Mesenchymal stem cell (in vitro differentiated cells and primary cell): ENCODE data around the gene LIG1.

Experiments used
- DNase-seq: peaks from one replicate; pipeline ENCODE4 v3.0.0-alpha.2; 2013
- H2AFZ ChIP-seq: one replicate; pipeline ENCODE4 v1.6.1; 2013; ENCODE audit warnings: low read depth, mild to moderate bottlenecking, control low read depth, inconsistent platforms, low read length, moderate library complexity
- H2AK5ac ChIP-seq: 2 replicates; pipeline ENCODE4 v1.6.1; 2013; ENCODE audit warnings: low read length, moderate library complexity, mild to moderate bottlenecking, inconsistent platforms; ENCODE audit not compliant: severe bottlenecking
- H2BK120ac ChIP-seq: one replicate; pipeline ENCODE4 v1.6.1; 2013; ENCODE audit warnings: low read depth, mild to moderate bottlenecking, inconsistent platforms, low read length, moderate library complexity
- H2BK12ac ChIP-seq, 2 experiments: one replicate each; pipeline ENCODE4 v1.6.1; 2013; ENCODE audit warnings: inconsistent platforms in 2 of 2, low read length in 2 of 2, mild to moderate bottlenecking in 2 of 2, moderate library complexity in 2 of 2, control low read depth in 1 of 2
- H2BK15ac ChIP-seq: one replicate; pipeline ENCODE4 v1.6.1; 2013; ENCODE audit warnings: mild to moderate bottlenecking, low read depth, inconsistent platforms; ENCODE audit not compliant: poor library complexity, severe bottlenecking
- H2BK5ac ChIP-seq: 2 replicates; pipeline ENCODE4 v1.6.1; 2013; ENCODE audit warnings: low read depth, mild to moderate bottlenecking, low read length, control low read depth, inconsistent platforms; ENCODE audit not compliant: poor library complexity, severe bottlenecking
- H3K14ac ChIP-seq, 2 experiments: one replicate each; pipeline ENCODE4 v1.6.1; 2013; ENCODE audit warnings: inconsistent platforms in 2 of 2, low read length in 2 of 2, control low read depth in 1 of 2, mild to moderate bottlenecking in 1 of 2, moderate library complexity in 1 of 2
- H3K18ac ChIP-seq, 2 experiments: one replicate each; pipeline ENCODE4 v1.6.1; 2013; ENCODE audit warnings: inconsistent platforms in 2 of 2, low read length in 2 of 2, control low read depth in 1 of 2, low read depth in 1 of 2, mild to moderate bottlenecking in 1 of 2
- H3K23ac ChIP-seq, 2 experiments: one replicate each; pipeline ENCODE4 v1.6.1; 2013; ENCODE audit warnings: inconsistent platforms in 2 of 2, low read length in 2 of 2, mild to moderate bottlenecking in 2 of 2, moderate library complexity in 2 of 2, control low read depth in 1 of 2
- H3K27ac ChIP-seq: 2 replicates; pipeline ENCODE4 v1.5.1; 2013; ENCODE audit warnings: mild to moderate bottlenecking, moderate library complexity, low read length, control low read depth, inconsistent platforms; ENCODE audit not compliant: poor library complexity, severe bottlenecking
- H3K27me3 ChIP-seq, 2 experiments: 2 replicates each; pipeline versions ENCODE4 v1.6.1 to v1.7.0; 2013; ENCODE audit warnings: low read length in 2 of 2, mild to moderate bottlenecking in 2 of 2, moderate library complexity in 2 of 2, control low read depth in 1 of 2, inconsistent platforms in 1 of 2; ENCODE audit not compliant: control insufficient read depth in 1 of 2, insufficient read depth in 1 of 2
- H3K36me3 ChIP-seq, 2 experiments: 2 replicates each; pipeline versions ENCODE4 v1.6.1 to v1.7.0; 2013; ENCODE audit warnings: low read length in 2 of 2, control low read depth in 1 of 2, inconsistent platforms in 1 of 2, low read depth in 1 of 2, mild to moderate bottlenecking in 1 of 2; ENCODE audit not compliant: insufficient read depth in 2 of 2, control insufficient read depth in 1 of 2
- H3K4ac ChIP-seq, 2 experiments: one replicate each; pipeline ENCODE4 v1.6.1; 2013; ENCODE audit warnings: inconsistent platforms in 2 of 2, low read length in 2 of 2, mild to moderate bottlenecking in 2 of 2, moderate library complexity in 2 of 2, control low read depth in 1 of 2, low read depth in 1 of 2
- H3K4me1 ChIP-seq: 2 replicates; pipeline ENCODE4 v1.6.1; 2013; ENCODE audit warnings: low read depth, low read length, control low read depth; ENCODE audit not compliant: control insufficient read depth, insufficient read depth
- H3K4me2 ChIP-seq: 2 replicates; pipeline ENCODE4 v1.6.1; 2013; ENCODE audit warnings: low read length, mild to moderate bottlenecking, inconsistent platforms; ENCODE audit not compliant: poor library complexity, severe bottlenecking
- H3K4me3 ChIP-seq, 2 experiments: 2 replicates each; pipeline versions ENCODE4 v1.5.1 to v1.7.0; 2013; ENCODE audit warnings: low read length in 2 of 2, mild to moderate bottlenecking in 2 of 2, control low read depth in 1 of 2, low read depth in 1 of 2; ENCODE audit not compliant: insufficient read depth in 1 of 2
- H3K79me1 ChIP-seq: replicated peaks from 2 replicates; pipeline ENCODE4 v1.6.1; 2013; ENCODE audit warnings: mild to moderate bottlenecking, control low read depth, low read length, inconsistent platforms; ENCODE audit not compliant: poor library complexity, severe bottlenecking
- H3K9ac ChIP-seq: 2 replicates; pipeline ENCODE4 v1.7.0; 2013; ENCODE audit warnings: mild to moderate bottlenecking, low read length, moderate library complexity
- H3K9me3 ChIP-seq: 2 replicates; pipeline ENCODE4 v1.7.0; 2013; ENCODE audit warnings: mild to moderate bottlenecking, low read length; ENCODE audit not compliant: control insufficient read depth
- H4K8ac ChIP-seq: one replicate; pipeline ENCODE4 v1.6.1; 2013; ENCODE audit warnings: inconsistent platforms, mild to moderate bottlenecking, low read length, moderate library complexity
- H4K91ac ChIP-seq: one replicate; pipeline ENCODE4 v1.6.1; 2013; ENCODE audit warnings: mild to moderate bottlenecking, low read length, inconsistent platforms
- WGBS: methylation state at CpG from one replicate; pipeline ENCODE4 v1.1.7; 2013; ENCODE audit warnings: mixed read lengths; 5-methylcytosine and 5-hydroxymethylcytosine counted together

LIG1 gene

DNA sequence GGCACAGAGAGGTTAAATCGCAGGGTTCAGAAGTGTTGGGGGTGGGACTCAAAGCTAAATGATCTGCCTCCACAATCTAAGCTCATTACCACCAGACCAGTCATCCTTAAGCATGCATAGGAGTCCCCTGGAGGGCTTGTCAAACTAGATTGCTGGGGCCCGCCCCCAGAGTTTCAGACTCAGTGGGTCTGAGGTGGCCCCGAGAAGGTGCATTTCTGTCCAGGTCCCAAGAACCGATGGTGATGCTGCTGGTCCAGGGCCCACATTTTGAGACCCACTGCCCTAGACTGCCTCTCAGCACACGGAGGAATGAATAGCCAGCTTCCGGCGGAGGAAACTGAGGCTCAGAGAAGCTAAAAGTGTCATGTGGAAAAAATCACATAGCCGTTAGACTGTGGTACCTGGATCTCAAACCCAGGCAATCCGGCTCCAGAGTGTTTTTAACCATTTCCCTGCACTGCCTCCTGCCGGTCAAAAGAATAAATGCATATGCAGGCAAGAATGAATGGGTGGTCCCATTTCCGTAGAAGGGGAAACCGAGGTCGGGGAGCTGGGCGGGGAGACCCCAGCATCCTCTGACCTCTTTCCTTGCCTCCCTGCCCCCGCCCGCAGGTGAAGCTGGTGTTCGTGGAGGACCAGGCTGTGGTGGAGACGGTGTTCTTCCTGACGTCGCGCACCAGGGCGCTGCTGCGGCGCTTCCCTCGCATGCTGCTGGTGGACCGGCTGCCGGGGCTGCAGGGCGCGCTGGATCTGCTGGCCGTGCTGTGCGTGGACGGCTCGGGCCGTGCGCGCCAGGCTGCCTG, 24.1 kb upstream of the LIG1 start:
- H2BK5ac ChIP-seq, result no peak overlapping the region
- no peak overlapping the region for H2BK120ac ChIP-seq
- H3K4ac ChIP-seq, result no peak overlapping the region
- no peak overlapping the region for H4K8ac ChIP-seq
- H3K4me3 ChIP-seq, result no peak overlapping the region
- no peak overlapping the region for H3K18ac ChIP-seq
- no peaks in the 10 kb centered on the region for H3K4me1 ChIP-seq
- H3K27ac ChIP-seq, result no peak overlapping the region
- H2BK15ac ChIP-seq, result no peak overlapping the region
- no peak for DNase-seq
- peaks cover 5% of the 10 kb centered on the region for H3K79me1 ChIP-seq
- H3K23ac ChIP-seq, result no peak overlapping the region
- WGBS, result 90% methylated on average over 36 of the region's 36 CpGs
- no peak overlapping the region for H2AK5ac ChIP-seq
- no peak overlapping the region for H2AFZ ChIP-seq
- no peak overlapping the region for H3K4me2 ChIP-seq
- H3K14ac ChIP-seq, result no peak overlapping the region
- H3K27me3 ChIP-seq, result no peaks in the 10 kb centered on the region
- H3K36me3 ChIP-seq, result peaks cover 5 to 21% of the 10 kb centered on the region in 2 experiments
- no peak overlapping the region for H2BK12ac ChIP-seq
- H3K9ac ChIP-seq, result no peak overlapping the region
- no peaks in the 10 kb centered on the region for H3K9me3 ChIP-seq
- no peak overlapping the region for H4K91ac ChIP-seq

DNA sequence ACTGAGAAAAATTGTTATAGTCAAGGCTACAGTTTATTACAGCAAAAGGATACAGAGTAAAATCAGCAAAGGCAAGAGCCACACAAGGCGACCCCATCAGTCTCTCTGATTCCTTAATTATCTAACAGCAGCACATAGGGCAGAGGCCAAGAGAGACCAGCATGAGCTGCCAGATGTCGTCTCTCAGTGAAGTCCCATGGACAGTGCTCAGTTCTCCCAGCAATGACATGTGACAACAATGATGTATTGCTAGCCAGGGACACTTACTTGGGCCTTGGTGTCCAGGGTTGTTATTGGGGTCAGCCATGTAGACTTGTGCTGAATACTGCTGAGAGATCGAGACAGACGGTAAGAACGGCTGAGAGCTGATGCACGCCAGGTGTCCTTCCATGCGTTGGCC, 22.6 kb upstream of the LIG1 start:
- no peak overlapping the region for H2AK5ac ChIP-seq
- H2BK15ac ChIP-seq, result no peak overlapping the region
- peaks cover 14 to 25% of the 10 kb centered on the region in 2 experiments for H3K36me3 ChIP-seq
- 94% methylated on average over 7 of the region's 7 CpGs for WGBS
- no peak overlapping the region for H3K23ac ChIP-seq
- H3K4me1 ChIP-seq, result no peaks in the 10 kb centered on the region
- no peak overlapping the region for H3K27ac ChIP-seq
- H2AFZ ChIP-seq, result no peak overlapping the region
- no peak overlapping the region for H4K91ac ChIP-seq
- no peak overlapping the region for H2BK120ac ChIP-seq
- H3K79me1 ChIP-seq, result peaks cover 5% of the 10 kb centered on the region
- no peak for DNase-seq
- H3K14ac ChIP-seq, result no peak overlapping the region
- no peak overlapping the region for H2BK5ac ChIP-seq
- no peak overlapping the region for H4K8ac ChIP-seq
- no peaks in the 10 kb centered on the region for H3K27me3 ChIP-seq
- no peak overlapping the region for H3K4me3 ChIP-seq
- no peak overlapping the region for H3K9ac ChIP-seq
- no peak overlapping the region for H3K4ac ChIP-seq
- H3K18ac ChIP-seq, result no peak overlapping the region
- H2BK12ac ChIP-seq, result no peak overlapping the region
- no peak overlapping the region for H3K4me2 ChIP-seq
- no peaks in the 10 kb centered on the region for H3K9me3 ChIP-seq

DNA sequence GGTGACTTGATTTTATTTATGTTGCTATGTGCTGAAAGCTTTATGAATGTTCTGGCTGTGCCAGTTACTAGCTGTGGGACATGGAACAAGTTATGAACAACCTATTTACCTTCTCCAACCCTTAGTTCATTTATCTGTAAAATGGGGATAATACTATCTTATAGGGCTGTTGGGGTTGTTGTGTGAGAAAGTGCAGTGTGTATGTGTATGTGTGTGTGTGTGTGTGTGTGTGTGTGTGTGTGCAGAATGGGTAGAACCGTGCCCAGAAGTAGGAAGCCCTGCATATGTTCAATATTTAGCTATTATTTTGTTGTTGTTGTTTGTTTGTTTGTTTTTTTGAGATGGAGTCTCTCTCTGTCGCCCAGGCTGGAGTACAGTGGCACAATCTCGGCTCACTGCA, 20.7 kb upstream of the LIG1 start:
- H3K18ac ChIP-seq, result no peak overlapping the region
- no peak overlapping the region for H2BK120ac ChIP-seq
- no peak overlapping the region for H2BK15ac ChIP-seq
- H2AK5ac ChIP-seq, result no peak overlapping the region
- H3K4ac ChIP-seq, result no peak overlapping the region
- H4K91ac ChIP-seq, result no peak overlapping the region
- H3K9ac ChIP-seq, result no peak overlapping the region
- no peak for DNase-seq
- no peak overlapping the region for H4K8ac ChIP-seq
- H3K9me3 ChIP-seq, result no peaks in the 10 kb centered on the region
- H3K23ac ChIP-seq, result no peak overlapping the region
- H3K4me2 ChIP-seq, result no peak overlapping the region
- WGBS, result 89% methylated on average over 3 of the region's 3 CpGs
- H3K14ac ChIP-seq, result no peak overlapping the region
- no peak overlapping the region for H2BK12ac ChIP-seq
- H2BK5ac ChIP-seq, result no peak overlapping the region
- no peak overlapping the region for H3K4me3 ChIP-seq
- H3K79me1 ChIP-seq, result peaks cover 5% of the 10 kb centered on the region
- H3K36me3 ChIP-seq, result peaks cover 14 to 17% of the 10 kb centered on the region in 2 experiments
- no peaks in the 10 kb centered on the region for H3K27me3 ChIP-seq
- H3K27ac ChIP-seq, result no peak overlapping the region
- no peak overlapping the region for H2AFZ ChIP-seq
- no peaks in the 10 kb centered on the region for H3K4me1 ChIP-seq

DNA sequence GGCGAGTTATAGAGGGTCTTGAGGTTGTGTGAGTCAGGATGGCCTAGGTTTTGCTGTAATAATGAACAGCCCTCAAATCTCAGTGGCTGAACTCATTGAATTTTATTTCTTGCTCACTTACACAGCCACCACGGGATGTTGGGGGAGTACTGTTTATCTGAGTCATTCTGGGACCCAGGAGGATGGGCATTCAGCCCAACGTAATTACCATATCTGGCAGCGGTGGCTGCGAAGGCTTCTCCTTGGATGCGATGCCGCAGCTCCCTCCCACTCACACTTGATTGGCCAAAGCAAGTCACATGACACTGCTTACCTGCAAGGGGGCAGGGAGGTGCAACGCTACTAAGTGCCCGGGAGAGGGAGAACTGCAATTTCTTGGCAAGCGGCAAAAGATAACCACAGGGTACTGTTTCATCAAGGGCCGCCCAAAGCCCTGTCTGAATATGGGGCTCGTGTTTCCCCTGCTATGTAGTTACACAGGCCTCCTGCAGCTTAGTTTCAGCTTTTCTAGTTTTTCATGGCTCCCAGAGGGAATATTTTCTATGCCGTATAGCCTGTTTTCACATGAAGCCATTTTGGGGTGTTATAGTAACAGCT, 20.2 kb upstream of the LIG1 start:
- H3K4me3 ChIP-seq, result no peak overlapping the region
- no peak overlapping the region for H3K4me2 ChIP-seq
- no peaks in the 10 kb centered on the region for H3K4me1 ChIP-seq
- no peaks in the 10 kb centered on the region for H3K27me3 ChIP-seq
- H3K9ac ChIP-seq, result no peak overlapping the region
- H3K23ac ChIP-seq, result no peak overlapping the region
- no peak overlapping the region for H2BK15ac ChIP-seq
- DNase-seq, result peak; percentile 64
- no peak overlapping the region for H2BK12ac ChIP-seq
- H2BK120ac ChIP-seq, result no peak overlapping the region
- H4K91ac ChIP-seq, result no peak overlapping the region
- no peaks in the 10 kb centered on the region for H3K9me3 ChIP-seq
- H3K79me1 ChIP-seq, result peaks cover 5% of the 10 kb centered on the region
- H3K18ac ChIP-seq, result no peak overlapping the region
- H2AK5ac ChIP-seq, result no peak overlapping the region
- H3K4ac ChIP-seq, result no peak overlapping the region
- H3K14ac ChIP-seq, result no peak overlapping the region
- H4K8ac ChIP-seq, result no peak overlapping the region
- H3K36me3 ChIP-seq, result peaks cover 14 to 17% of the 10 kb centered on the region in 2 experiments
- no peak overlapping the region for H3K27ac ChIP-seq
- H2BK5ac ChIP-seq, result no peak overlapping the region
- H2AFZ ChIP-seq, result no peak overlapping the region
- WGBS, result 57% methylated on average over 13 of the region's 13 CpGs
